Measurements from ENCODE around the gene MTMR6.
A peak's percentile ranks its signal among the peaks of the same experiment; 100 is the strongest.
"Not testable (repeated sequence)": the region's sequence is repeated elsewhere in the genome, so short reads cannot be mapped to it uniquely, and the experiment has no call there.

Gene MTMR6

GRCh38 chr13:25286969-25287961 is at the start of gene MTMR6:
TSS of gene MTMR6 (minus strand) at chr13:25287488. CDS start at chr13:25287247, 241 bp downstream.
- peak; percentile 89 for DNase-seq

GRCh38 chr13:25335856-25336255 is 48.6 kb upstream of the MTMR6 start:
- DNase-seq, result no peak

GRCh38 chr13:25330541-25330940 is 43.3 kb upstream of the MTMR6 start:
- no peak for DNase-seq

- DNase-seq, result no peak
These were observed 42.4 kb upstream of the MTMR6 start for GRCh38 chr13:25329706-25330105.

GRCh38 chr13:25324100-25324499 is 36.8 kb upstream of the MTMR6 start:
- DNase-seq, result no peak

- DNase-seq, result no peak
These were observed 32.5 kb upstream of the MTMR6 start for GRCh38 chr13:25319771-25320170.

GRCh38 chr13:25318946-25319345 is 31.7 kb upstream of the MTMR6 start:
- not testable (repeated sequence) for DNase-seq

- DNase-seq, result no peak
These were observed 23.6 kb upstream of the MTMR6 start for GRCh38 chr13:25310891-25311290.

GRCh38 chr13:25306671-25307464 is 19.6 kb upstream of the MTMR6 start:
- DNase-seq, result no peak

- no peak for DNase-seq
These were observed 14.8 kb upstream of the MTMR6 start for GRCh38 chr13:25302121-25302520.

GRCh38 chr13:25301347-25302113 is 14.2 kb upstream of the MTMR6 start, which contains the start of gene NUP58:
TSS of gene NUP58 (plus strand) at chr13:25301625. CDS start at chr13:25301774, 149 bp downstream.
- DNase-seq, result peak; percentile 94

GRCh38 chr13:25300861-25301346 is 13.6 kb upstream of the MTMR6 start:
- DNase-seq, result no peak

- no peak for DNase-seq
These were observed 8.4 kb upstream of the MTMR6 start for GRCh38 chr13:25295701-25296100.

- DNase-seq, result no peak
These were observed 7.9 kb upstream of the MTMR6 start for GRCh38 chr13:25295228-25295627.

- no peak for DNase-seq
These were observed 5.0 kb upstream of the MTMR6 start for GRCh38 chr13:25292301-25292700.

- no peak for DNase-seq
These were observed 4.4 kb upstream of the MTMR6 start for GRCh38 chr13:25291691-25292090.

GRCh38 chr13:25288966-25289365 is 1.7 kb upstream of the MTMR6 start:
- DNase-seq, result no peak

- no peak for DNase-seq
These were observed 850 bp downstream of the MTMR6 start for GRCh38 chr13:25286308-25286968.

GRCh38 chr13:25281935-25282332 is 5.4 kb downstream of the MTMR6 start:
- no peak for DNase-seq

- DNase-seq, result no peak
These were observed 5.9 kb downstream of the MTMR6 start for GRCh38 chr13:25281193-25281934.

- DNase-seq, result no peak
These were observed 6.9 kb downstream of the MTMR6 start for GRCh38 chr13:25280396-25280795.
